ENCODE results near the gene SPN. TPM values are rescaled to one million over a fixed set of nuclear protein-coding genes. Genes with fewer than 3 reads are reported as not detected.

SPN gene
- total RNA-seq, 1 experiment from 2014 or later, result not detected

GRCh38 chr16:29700253-29700987 is 37.4 kb downstream of the SPN start:
- POLR2A ChIA-PET (ENCODE audit: unreplicated experiment), result no interaction called here
- ATAC-seq, result peak; percentile 91

GRCh38 chr16:29701214-29701555 is 38.1 kb downstream of the SPN start:
- H4K20me1 ChIP-seq (ENCODE audit: low read length), result no peaks in the 10 kb centered on the region
- TF ChIP-seq EZH2 (IDR thresholded peaks at IDR 0.05; ENCODE audit: low read length, unreplicated experiment) (no peak), EZH2phosphoT487 (IDR thresholded peaks at IDR 0.05; ENCODE audit: borderline replicate concordance, low read length) (no peak), CTCF (conservative IDR thresholded peaks at IDR 0.05; ENCODE audit: low read depth, low read length) (no peak)
- H2AFZ ChIP-seq (ENCODE audit: low read length), result no peak overlapping the region
- ATAC-seq (no peak), DNase-seq (no peak)
- ChIA-PET CTCF (interaction anchor here (0.6 to 1.2 kb wide), 4 partner anchors 107 to 320 kb away, joined by 4 to 5 read pairs (median 4); no protein-coding TSS in a partner anchor), POLR2A (ENCODE audit: unreplicated experiment) (no interaction called here)
- H3K9ac ChIP-seq (ENCODE audit: low read length), result no peak overlapping the region
- H3K4me1 ChIP-seq (ENCODE audit: insufficient read depth, low read length), result no peaks in the 10 kb centered on the region
- intact Hi-C loops (cut with micrococcal nuclease), result loop anchor here (5.0 kb wide), 2 partner anchors 106 to 321 kb away; partner anchors contain the start of genes C16orf92 and MAZ
- H3K36me3 ChIP-seq (ENCODE audit: low read depth, low read length), result no peaks in the 10 kb centered on the region
- H3F3A ChIP-seq (ENCODE audit: low read length, unreplicated experiment), result no peaks in the 10 kb centered on the region
- H3K4me3 ChIP-seq (ENCODE audit: low read length), result no peak overlapping the region
- H3K79me2 ChIP-seq (ENCODE audit: low read length), result no peaks in the 10 kb centered on the region
- no peak overlapping the region for H3K4me2 ChIP-seq (ENCODE audit: low read length)
- no peaks in the 10 kb centered on the region for H3K9me3 ChIP-seq (ENCODE audit: low read length)
- H3K27ac ChIP-seq (ENCODE audit: low read length), result no peak overlapping the region
- BruUV-seq (replicated peaks), result no TSS peak
- H3K9me2 ChIP-seq (replicated peaks; ENCODE audit: low read length), result no peaks in the 10 kb centered on the region
- no peaks in the 10 kb centered on the region for H3K27me3 ChIP-seq (ENCODE audit: low read length)

More at GRCh38 chr16:29700253-29700987, 37.4 kb downstream of the SPN start:
- no peaks in the 10 kb centered on the region for H3K9me2 ChIP-seq (replicated peaks; ENCODE audit: low read length)
- TF ChIP-seq EZH2 (IDR thresholded peaks at IDR 0.05; ENCODE audit: low read length, unreplicated experiment) (no peak), EZH2phosphoT487 (IDR thresholded peaks at IDR 0.05; ENCODE audit: borderline replicate concordance, low read length) (no peak), CTCF (conservative IDR thresholded peaks at IDR 0.05; ENCODE audit: low read depth, low read length) (peak; percentile 68)
- H3F3A ChIP-seq (ENCODE audit: low read length, unreplicated experiment), result no peaks in the 10 kb centered on the region
- no peaks in the 10 kb centered on the region for H3K36me3 ChIP-seq (ENCODE audit: low read depth, low read length)
- CTCF ChIA-PET, result interaction anchor here (0.5 to 1.2 kb wide), 14 partner anchors 8 to 793 kb away, joined by 3 to 10 read pairs (median 4); partner anchors contain the start of genes MAZ, PAGR1 and SEZ6L2
- no peaks in the 10 kb centered on the region for H3K9me3 ChIP-seq (ENCODE audit: low read length)
- H3K79me2 ChIP-seq (ENCODE audit: low read length), result no peaks in the 10 kb centered on the region
- DNase-seq, result peak; percentile 81
- H4K20me1 ChIP-seq (ENCODE audit: low read length), result no peaks in the 10 kb centered on the region
- intact Hi-C loops (cut with micrococcal nuclease), result loop anchor here (1.0 to 5.0 kb wide), 3 partner anchors 10 to 322 kb away; partner anchors contain the start of genes C16orf92 and MAZ
- BruUV-seq (replicated peaks), result no TSS peak
- no peak overlapping the region for H3K27ac ChIP-seq (ENCODE audit: low read length)
- no peaks in the 10 kb centered on the region for H3K27me3 ChIP-seq (ENCODE audit: low read length)
- no peaks in the 10 kb centered on the region for H3K4me1 ChIP-seq (ENCODE audit: insufficient read depth, low read length)
- no peak overlapping the region; the same call in 1 of the 2 replicates for H2AFZ ChIP-seq (ENCODE audit: low read length)
- H3K4me2 ChIP-seq (ENCODE audit: low read length), result peak overlapping the region; percentile 49
- no peak overlapping the region for H3K9ac ChIP-seq (ENCODE audit: low read length)
- H3K4me3 ChIP-seq (ENCODE audit: low read length), result no peak overlapping the region

DNA sequence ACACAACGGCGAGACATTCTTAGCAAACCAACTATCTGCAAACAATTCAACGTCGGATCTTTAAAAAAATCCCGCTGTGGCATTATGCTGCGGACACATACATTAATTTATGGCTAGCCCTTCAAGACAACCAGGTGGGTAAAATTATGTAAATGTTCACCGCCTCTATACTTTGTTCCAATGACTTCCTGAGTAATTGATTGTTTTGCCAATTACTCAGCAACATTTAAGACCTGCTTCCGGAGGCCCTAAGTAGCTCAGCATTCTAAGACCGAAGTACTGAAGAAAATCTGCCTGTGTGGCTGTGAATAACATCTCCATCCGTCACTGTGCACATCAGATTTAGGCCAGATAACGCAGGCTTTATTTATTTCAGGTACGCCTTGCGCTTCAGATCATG is 39.2 kb downstream of the SPN start:
- TF ChIP-seq EZH2 (IDR thresholded peaks at IDR 0.05; ENCODE audit: low read length, unreplicated experiment), result no peak
- ATAC-seq (no peak), DNase-seq (no peak)
- ChIA-PET CTCF (no interaction called here), POLR2A (ENCODE audit: unreplicated experiment) (no interaction called here)
- BruUV-seq (replicated peaks), result no TSS peak
- Histone ChIP-seq H3K27ac (ENCODE audit: low read length) (no peak overlapping the region), H3K4me3 (ENCODE audit: low read length) (no peak overlapping the region), H3K79me2 (ENCODE audit: low read length) (no peaks in the 10 kb centered on the region), H3K9ac (ENCODE audit: low read length) (no peak overlapping the region), H2AFZ (ENCODE audit: low read length) (no peak overlapping the region), H4K20me1 (ENCODE audit: low read length) (no peaks in the 10 kb centered on the region), H3K4me1 (ENCODE audit: insufficient read depth, low read length) (no peaks in the 10 kb centered on the region), H3K9me3 (ENCODE audit: low read length) (no peaks in the 10 kb centered on the region), H3K4me2 (ENCODE audit: low read length) (no peak overlapping the region), H3K36me3 (ENCODE audit: low read depth, low read length) (no peaks in the 10 kb centered on the region), H3K27me3 (ENCODE audit: low read length) (no peaks in the 10 kb centered on the region), H3F3A (ENCODE audit: low read length, unreplicated experiment) (no peaks in the 10 kb centered on the region), H3K9me2 (replicated peaks; ENCODE audit: low read length) (no peaks in the 10 kb centered on the region)
- intact Hi-C loops (cut with micrococcal nuclease), result loop anchor here (5.0 kb wide), 2 partner anchors 105 to 320 kb away; partner anchors contain the start of genes C16orf92 and MAZ
